Measurements from ENCODE around the gene TUBGCP5.

DNA sequence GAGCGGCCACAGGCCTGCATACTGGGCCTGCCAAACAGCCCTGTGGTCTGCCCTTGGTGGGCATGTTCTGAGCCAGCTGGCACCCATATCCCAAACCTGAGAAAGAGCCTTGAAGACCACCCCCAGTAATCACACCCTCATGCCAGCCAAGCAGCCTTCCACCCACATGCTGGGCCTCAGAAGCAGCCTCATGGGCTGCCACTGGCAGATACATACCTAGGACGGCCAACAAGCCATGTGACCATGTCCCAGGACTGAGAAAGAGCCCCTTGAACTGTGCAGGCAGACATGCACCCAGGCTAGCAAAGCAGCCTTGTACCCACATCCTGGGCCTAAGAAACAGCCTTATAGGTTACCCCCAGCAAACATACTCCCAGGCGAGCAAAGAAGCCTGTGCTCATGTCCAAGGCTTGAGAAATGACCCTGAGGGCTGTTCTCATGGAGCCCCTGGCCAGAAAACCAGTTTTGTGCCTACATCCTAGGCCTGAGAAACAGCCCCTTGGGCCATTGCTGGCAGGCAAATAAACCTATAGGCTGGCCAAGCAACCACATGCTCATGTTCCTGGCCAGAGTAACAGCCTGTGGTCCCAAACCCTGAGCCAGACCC lies 24.9 kb downstream of the TUBGCP5 start:
- TF ChIP-seq, protein P1, sequence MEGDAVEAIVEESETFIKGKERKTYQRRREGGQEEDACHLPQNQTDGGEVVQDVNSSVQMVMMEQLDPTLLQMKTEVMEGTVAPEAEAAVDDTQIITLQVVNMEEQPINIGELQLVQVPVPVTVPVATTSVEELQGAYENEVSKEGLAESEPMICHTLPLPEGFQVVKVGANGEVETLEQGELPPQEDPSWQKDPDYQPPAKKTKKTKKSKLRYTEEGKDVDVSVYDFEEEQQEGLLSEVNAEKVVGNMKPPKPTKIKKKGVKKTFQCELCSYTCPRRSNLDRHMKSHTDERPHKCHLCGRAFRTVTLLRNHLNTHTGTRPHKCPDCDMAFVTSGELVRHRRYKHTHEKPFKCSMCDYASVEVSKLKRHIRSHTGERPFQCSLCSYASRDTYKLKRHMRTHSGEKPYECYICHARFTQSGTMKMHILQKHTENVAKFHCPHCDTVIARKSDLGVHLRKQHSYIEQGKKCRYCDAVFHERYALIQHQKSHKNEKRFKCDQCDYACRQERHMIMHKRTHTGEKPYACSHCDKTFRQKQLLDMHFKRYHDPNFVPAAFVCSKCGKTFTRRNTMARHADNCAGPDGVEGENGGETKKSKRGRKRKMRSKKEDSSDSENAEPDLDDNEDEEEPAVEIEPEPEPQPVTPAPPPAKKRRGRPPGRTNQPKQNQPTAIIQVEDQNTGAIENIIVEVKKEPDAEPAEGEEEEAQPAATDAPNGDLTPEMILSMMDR (IDR thresholded peaks at IDR 0.05; ENCODE audit: extremely low read depth in 1 of 2, insufficient read depth in 1 of 2, low read depth in 1 of 2, low read length in 2 of 2): no peak
- TF ChIP-seq POLR2A (IDR thresholded peaks at IDR 0.05; ENCODE audit: low read depth, low read length) (no peak), EZH2 (IDR thresholded peaks at IDR 0.05; ENCODE audit: borderline replicate concordance, low read depth, low read length, severe bottlenecking) (no peak), POLR2AphosphoS5 (IDR thresholded peaks at IDR 0.05; ENCODE audit: insufficient read depth, low read depth, low read length) (no peak)
